Testis (tissue), 3 donors: ENCODE results near the gene MCF2L. TPM values are rescaled to one million over a fixed set of nuclear protein-coding genes. Genes with fewer than 3 reads are reported as not detected.
A peak's percentile ranks its signal among the peaks of the same experiment; 100 is the strongest.

ENCODE experiments used
- DNase-seq: peaks from one replicate; pipeline ENCODE4 v3.0.0-alpha.2; 2019
- H3K27ac ChIP-seq, 2 donors: fragments of 200-600 bp; sonication (generic); one replicate each; pipeline ENCODE4 v1.5.1; 2019
- H3K27me3 ChIP-seq: fragments of 200-600 bp; sonication (generic); one replicate; pipeline ENCODE4 v1.5.1; 2019
- H3K36me3 ChIP-seq: fragments of 200-600 bp; sonication (generic); one replicate; pipeline ENCODE4 v1.5.1; 2017; ENCODE audit warnings: low read depth; ENCODE audit errors: missing control alignments
- H3K4me1 ChIP-seq: fragments of 200-600 bp; sonication (generic); one replicate; pipeline ENCODE4 v1.5.1; 2019
- H3K4me3 ChIP-seq, 2 donors: fragments of 200-600 bp; sonication (generic); one replicate each; pipeline ENCODE4 v1.5.1; 2017 to 2019
- H3K9me3 ChIP-seq: fragments of 200-600 bp; sonication (generic); one replicate; pipeline ENCODE4 v1.5.1; 2017
- POLR2A ChIP-seq: fragments of 450-650 bp; IDR thresholded peaks from one replicate; pipeline ENCODE4 v1.6.1; 2017; ENCODE audit warnings: antibody characterized with exemption, mild to moderate bottlenecking, moderate library complexity
- WGBS, 2 donors: methylation state at CpG; one replicate each; pipeline ENCODE4 v1.1.5; 2018; 5-methylcytosine and 5-hydroxymethylcytosine counted together
- intact Hi-C: fragments of 100-400 bp; cut with DNase I; formaldehyde crosslinking; loops from one replicate; pipeline ENCODE4 v1.15.1; 2023; ENCODE audit warnings: low total_unique reads
- polyA plus RNA-seq: library from polyadenylated mRNA; stranded (reverse); fragments of 350-450 nt; fragmentation: Illumina TruSeq; extraction: RNeasy Lipid Tissue Mini Kit (QIAGEN cat#74804); gene quantifications from one replicate; pipeline ENCODE4 v1.2.3, GENCODE V29; 2014; ENCODE audit warnings: low read depth, low replicate concordance; ENCODE audit not compliant: insufficient read depth
- total RNA-seq, 2 donors: library from RNA; depleted of rRNA; stranded (reverse); fragments of >200 nt; gene quantifications; one replicate each; pipeline ENCODE4 v1.2.3, GENCODE V29; 2016
- TF ChIP-seq, protein P1 (sequence below), 3 experiments: fragments of 450-650 bp in 2 of 3; fragments of 200-600 bp in 1 of 3; sonication (generic) in 1 of 3; IDR thresholded peaks; one replicate each; pipeline ENCODE4 v1.5.1; 2016 to 2019; ENCODE audit warnings: antibody characterized with exemption in 3 of 3, mild to moderate bottlenecking in 2 of 3, moderate library complexity in 1 of 3

Gene MCF2L
- total and polyA plus RNA-seq, 3 donors from 2014 or later, result 5.0 to 17.6 (median 14.6) TPM

DNA sequence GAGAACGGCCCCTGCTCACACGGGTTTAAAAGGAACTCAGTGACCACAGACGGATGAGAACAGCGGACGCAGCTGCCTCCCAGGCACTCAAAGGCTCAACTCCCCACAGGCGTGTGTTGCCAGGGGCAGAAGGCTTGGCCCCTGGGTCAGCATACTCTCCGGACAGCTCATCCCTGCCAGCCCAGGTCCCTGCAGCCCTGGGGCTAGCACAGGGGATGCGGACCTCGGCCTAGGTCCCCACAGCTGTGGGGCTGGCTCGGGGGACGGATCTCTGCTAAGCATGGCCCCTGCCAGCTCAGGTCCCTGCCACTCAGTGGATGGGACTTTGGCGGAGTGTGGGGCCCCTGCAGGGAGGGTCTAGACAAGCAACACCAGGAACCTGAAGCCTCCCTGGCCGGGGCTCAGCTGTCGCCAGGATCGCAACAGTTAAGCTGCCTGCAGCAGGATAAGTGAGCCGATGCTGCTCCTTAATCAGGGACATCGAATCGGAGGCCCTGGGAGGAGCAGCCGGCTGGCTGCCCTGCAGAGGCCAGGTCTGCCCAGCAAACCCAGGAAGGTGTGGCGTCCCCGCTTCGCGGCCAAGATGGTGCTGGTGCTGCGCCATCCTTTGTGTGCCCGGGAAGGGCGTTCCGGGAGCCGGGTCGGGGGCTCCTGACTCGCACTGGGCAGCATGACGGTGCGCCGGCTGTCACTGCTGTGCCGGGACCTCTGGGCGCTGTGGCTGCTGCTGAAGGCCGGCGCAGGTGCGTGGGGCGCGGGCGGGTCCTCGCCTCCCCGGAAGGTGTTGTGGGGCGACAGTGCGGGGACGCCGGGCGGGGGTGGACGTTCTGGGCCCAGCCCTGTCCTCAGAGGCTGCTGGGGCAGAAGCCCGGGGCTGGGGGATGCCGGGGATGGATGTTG, 32.5 kb downstream of the MCF2L start:
- no peak overlapping the region for H3K4me3 ChIP-seq
- H3K27me3 ChIP-seq, result no peaks in the 10 kb centered on the region
- TF ChIP-seq POLR2A, result no peak
- TF ChIP-seq, protein P1, sequence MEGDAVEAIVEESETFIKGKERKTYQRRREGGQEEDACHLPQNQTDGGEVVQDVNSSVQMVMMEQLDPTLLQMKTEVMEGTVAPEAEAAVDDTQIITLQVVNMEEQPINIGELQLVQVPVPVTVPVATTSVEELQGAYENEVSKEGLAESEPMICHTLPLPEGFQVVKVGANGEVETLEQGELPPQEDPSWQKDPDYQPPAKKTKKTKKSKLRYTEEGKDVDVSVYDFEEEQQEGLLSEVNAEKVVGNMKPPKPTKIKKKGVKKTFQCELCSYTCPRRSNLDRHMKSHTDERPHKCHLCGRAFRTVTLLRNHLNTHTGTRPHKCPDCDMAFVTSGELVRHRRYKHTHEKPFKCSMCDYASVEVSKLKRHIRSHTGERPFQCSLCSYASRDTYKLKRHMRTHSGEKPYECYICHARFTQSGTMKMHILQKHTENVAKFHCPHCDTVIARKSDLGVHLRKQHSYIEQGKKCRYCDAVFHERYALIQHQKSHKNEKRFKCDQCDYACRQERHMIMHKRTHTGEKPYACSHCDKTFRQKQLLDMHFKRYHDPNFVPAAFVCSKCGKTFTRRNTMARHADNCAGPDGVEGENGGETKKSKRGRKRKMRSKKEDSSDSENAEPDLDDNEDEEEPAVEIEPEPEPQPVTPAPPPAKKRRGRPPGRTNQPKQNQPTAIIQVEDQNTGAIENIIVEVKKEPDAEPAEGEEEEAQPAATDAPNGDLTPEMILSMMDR (IDR thresholded peaks at IDR 0.05), result no peak
- intact Hi-C loops, result no loop called here
- no peak overlapping the region for H3K27ac ChIP-seq
- peaks cover 19% of the 10 kb centered on the region for H3K4me1 ChIP-seq
- H3K9me3 ChIP-seq, result no peaks in the 10 kb centered on the region
- 46 to 59% methylated on average over 9 to 50 of the region's 51 CpGs for WGBS, 2 donors
- peak; percentile 26 for DNase-seq
- no peaks in the 10 kb centered on the region for H3K36me3 ChIP-seq

DNA sequence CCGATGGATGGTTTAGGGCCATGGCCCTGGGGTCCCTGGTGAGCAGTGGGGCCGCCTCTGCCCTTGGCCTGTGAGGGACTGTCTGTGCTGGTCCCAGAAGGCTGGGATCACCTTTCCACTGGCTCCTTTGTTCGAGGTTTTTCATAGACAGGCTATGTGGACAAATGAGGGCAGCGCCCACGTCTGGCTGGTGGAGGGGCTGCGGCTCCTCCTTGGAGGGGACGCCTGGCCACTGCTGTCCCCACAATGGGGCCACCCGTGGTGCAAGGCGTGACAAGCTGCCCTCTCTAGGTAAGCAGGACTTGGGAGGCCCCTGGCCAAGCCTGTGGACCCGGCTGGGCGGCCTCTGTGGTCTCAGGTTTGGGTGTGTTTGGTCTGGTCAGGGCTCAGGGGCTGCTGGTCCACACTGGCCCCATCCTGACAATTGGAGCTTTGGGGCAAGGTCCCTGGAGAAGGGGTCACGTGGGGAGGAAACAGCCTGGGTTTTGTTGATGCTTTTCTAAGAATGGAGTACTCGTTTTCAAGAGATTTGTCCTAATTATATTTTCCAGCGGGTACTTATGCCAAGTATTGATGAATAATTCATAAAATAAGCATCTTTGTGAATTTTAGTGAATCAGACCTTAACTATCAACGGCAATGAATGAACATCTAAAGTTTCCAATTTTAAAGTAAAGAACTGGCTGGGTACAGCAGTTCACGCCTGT, 33.3 kb downstream of the MCF2L start:
- Histone ChIP-seq H3K27ac (no peak overlapping the region), H3K4me1 (peaks cover 19% of the 10 kb centered on the region), H3K27me3 (no peaks in the 10 kb centered on the region), H3K36me3 (no peaks in the 10 kb centered on the region), H3K4me3 (no peak overlapping the region), H3K9me3 (no peaks in the 10 kb centered on the region)
- WGBS, 2 donors, result 79 to 80% methylated on average over 5 to 16 of the region's 16 CpGs
- no peak for DNase-seq
- no peak for TF ChIP-seq POLR2A
- TF ChIP-seq, protein P1 (IDR thresholded peaks at IDR 0.05), result no peak
- intact Hi-C loops, result no loop called here

DNA sequence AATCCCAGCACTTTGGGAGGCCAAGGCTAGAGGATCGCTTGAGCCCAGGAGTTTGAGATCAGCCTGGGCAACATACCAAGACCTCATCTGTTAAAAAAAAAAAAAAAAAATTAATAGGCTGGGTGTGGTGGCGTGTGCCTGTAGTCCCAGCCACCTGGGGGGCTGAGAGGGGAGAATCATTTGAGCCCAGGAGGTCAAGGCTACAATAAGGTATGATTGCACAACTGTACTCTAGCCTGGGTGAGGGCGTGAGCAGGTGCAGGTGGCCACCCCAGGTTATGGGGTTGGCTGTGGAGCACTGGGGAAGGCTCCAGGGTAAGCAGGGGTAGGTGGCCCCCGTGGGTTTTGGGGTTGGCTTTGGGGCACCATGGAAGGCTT, 33.9 kb downstream of the MCF2L start:
- WGBS, 2 donors, result 92 to 97% methylated on average over 4 of the region's 4 CpGs
- no peaks in the 10 kb centered on the region for H3K9me3 ChIP-seq
- TF ChIP-seq, protein P1 (IDR thresholded peaks at IDR 0.05), result no peak
- no peak for TF ChIP-seq POLR2A
- intact Hi-C loops, result no loop called here
- H3K27me3 ChIP-seq, result no peaks in the 10 kb centered on the region
- no peaks in the 10 kb centered on the region for H3K36me3 ChIP-seq
- DNase-seq, result no peak
- no peak overlapping the region for H3K27ac ChIP-seq
- no peak overlapping the region for H3K4me3 ChIP-seq
- peaks cover 18% of the 10 kb centered on the region for H3K4me1 ChIP-seq

DNA sequence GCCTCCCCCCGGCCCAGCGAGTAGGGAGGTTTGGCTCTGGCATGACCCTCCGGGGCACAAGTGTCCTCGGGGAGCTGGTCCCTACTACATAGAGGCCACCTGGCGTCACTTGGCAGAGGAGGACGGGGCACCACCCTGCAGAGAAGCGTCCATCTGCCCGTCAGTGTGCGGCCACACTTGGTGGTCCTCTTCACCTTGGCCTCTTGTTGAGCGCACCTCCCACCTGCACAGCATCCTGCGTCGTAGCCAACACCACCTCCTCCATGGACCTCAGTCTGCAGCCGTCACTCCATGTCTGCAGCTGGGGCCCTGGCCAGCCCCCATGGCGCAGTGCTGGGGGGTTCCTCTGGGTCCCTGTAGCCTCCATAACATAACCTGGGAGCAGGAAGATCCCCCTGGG, 35.1 kb downstream of the MCF2L start:
- no peak for DNase-seq
- no peaks in the 10 kb centered on the region for H3K27me3 ChIP-seq
- no peak overlapping the region for H3K4me3 ChIP-seq
- H3K4me1 ChIP-seq, result peaks cover 7% of the 10 kb centered on the region
- intact Hi-C loops, result no loop called here
- no peaks in the 10 kb centered on the region for H3K9me3 ChIP-seq
- no peak for TF ChIP-seq POLR2A
- TF ChIP-seq, protein P1 (IDR thresholded peaks at IDR 0.05), result no peak
- 80 to 88% methylated on average over 13 to 14 of the region's 14 CpGs for WGBS, 2 donors
- no peak overlapping the region for H3K27ac ChIP-seq
- H3K36me3 ChIP-seq, result no peaks in the 10 kb centered on the region
